LNCaP clone FGC (cell line): ENCODE data around the gene ZNF488.

Source experiments
- DNase-seq: peaks from one replicate; pipeline ENCODE4 v3.0.0-alpha.2; 2011; ENCODE audit warnings: low read depth
- H3K4me3 ChIP-seq: 2 replicates; pipeline ENCODE4 v1.5.1; 2011; ENCODE audit warnings: mild to moderate bottlenecking, low read depth, low read length, control low read depth
- CTCF ChIP-seq: IDR thresholded peaks from 2 replicates; pipeline ENCODE4 v1.5.1; 2012; ENCODE audit warnings: mild to moderate bottlenecking; ENCODE audit not compliant: control insufficient read depth, insufficient read depth; ENCODE audit errors: extremely low read depth

Gene ZNF488

DNA sequence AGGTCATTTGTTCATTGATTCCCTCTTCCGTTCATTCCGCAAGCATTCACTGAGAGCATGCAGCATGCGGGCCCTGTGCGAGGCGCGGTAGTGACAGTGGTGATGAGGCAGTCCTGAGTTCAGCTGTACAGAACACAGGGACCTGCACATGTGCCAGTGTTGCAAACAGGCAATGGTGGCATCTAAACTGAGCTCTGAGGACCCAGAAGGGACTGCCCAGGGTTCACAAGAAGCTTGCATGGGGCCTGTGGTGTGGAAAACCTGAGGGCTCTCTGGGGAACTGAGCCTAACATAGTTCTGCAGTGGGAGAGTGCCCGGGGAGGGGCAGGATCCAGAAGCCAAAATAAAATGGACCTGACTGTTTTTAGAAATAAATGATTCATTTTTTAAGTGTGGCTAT, 13.2 kb downstream of the ZNF488 start:
- H3K4me3 ChIP-seq, result no peak overlapping the region
- no peak for TF ChIP-seq CTCF
- no peak for DNase-seq

DNA sequence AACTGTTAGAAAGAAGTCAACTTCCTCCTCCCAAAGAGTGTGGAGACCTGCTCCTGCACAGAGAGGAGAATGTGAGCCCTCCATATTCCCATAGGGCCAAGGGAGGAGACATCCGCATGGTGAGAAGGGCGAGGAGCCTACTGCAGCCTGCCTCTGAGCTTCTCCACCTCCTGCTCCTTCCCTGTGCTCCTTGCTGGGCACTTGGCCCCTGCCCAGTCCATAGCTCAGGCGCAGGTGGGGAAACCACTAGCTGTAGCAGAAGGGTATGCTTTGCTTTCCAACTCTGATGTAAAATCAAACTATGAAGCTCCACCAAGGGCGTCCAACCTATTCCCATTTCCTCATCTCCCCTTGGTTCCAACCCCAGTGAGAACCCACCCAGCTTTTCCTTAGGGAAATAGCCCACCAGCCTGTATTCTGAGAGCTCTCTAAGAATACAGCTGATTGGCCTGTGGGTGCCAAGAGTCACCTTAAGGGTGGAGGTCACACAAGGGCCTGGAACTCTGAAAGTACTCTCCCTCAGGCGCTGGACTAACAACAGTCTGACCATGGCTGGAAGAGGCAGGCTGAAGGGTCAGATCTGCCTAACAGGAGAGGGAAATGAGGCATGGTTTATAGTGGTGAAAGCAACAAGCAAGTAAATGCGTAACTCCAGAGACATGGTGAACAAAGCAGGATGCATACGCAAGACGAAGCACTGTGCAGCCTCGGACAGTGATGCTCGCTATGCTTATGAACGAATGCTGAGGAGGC, 13.9 kb downstream of the ZNF488 start:
- no peak for DNase-seq
- no peak overlapping the region for H3K4me3 ChIP-seq
- TF ChIP-seq CTCF, result no peak

GRCh38 chr10:47369251-47369894, 14.7 kb downstream of the ZNF488 start:
- no peak for DNase-seq
- no peak for TF ChIP-seq CTCF
- H3K4me3 ChIP-seq, result no peak overlapping the region

GRCh38 chr10:47368431-47369180, 15.5 kb downstream of the ZNF488 start:
- no peak for DNase-seq
- no peak for TF ChIP-seq CTCF
- H3K4me3 ChIP-seq, result no peak overlapping the region

DNA sequence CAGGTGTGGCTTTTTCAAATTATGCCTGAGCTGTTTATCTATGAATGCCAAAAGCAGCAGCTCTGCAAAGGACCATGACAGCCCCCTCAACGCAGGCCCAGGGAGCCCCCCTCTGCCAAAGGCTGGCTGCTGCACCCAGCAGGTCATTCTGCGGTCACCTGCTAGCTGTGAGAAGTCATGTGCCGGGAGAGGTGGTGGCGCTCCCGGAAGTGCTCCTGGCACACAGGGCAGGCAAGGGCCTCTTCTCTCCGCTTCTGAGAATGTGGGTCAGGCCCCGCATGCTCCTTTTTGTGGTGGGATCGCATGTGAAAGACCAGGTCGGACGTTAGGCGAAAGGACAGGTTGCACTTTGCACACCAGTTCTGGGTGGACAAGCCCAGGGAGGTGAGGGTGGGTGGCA, 16.4 kb downstream of the ZNF488 start:
- H3K4me3 ChIP-seq, result no peak overlapping the region
- DNase-seq, result no peak
- no peak for TF ChIP-seq CTCF

DNA sequence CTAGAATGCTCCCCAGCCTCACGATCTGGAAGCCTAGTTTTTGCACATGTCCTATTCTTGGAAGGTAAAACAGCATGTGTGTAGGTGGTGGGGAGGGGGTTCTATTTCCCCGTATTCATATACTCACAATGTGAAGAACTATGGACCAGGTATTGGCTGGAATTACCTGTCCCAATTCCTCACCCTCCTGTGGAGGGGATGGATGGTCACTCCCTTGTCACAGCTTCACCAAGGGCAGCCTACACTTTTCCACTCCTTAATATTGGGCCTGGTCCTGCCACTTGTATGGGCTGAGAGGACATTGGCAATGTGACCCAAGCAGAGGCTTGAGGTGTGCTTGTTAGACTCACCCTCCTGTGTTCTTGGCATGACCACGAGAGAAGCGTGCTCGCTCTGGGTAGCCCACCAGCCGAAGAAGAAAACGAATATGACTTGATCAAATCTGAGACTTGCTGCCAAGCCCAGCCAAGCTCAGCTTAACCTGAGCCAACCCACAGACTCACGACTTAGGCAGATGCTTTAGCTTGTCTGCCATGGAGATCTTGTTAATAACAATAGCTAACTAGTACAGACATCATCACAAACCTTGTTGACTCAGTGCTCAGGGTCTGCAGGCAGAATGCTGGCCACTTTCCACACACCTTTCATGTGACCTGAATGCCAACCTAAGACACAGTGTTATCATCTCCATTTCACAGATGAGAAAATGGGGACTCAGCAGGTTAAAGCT, 17.2 kb downstream of the ZNF488 start:
- no peak overlapping the region for H3K4me3 ChIP-seq
- no peak for TF ChIP-seq CTCF
- DNase-seq, result no peak
